GM21737 (cell line): ENCODE measurements around the gene VWC2.

ENCODE experiments used
- ATAC-seq: cut with Tn5 transposase; IDR thresholded peaks from one replicate; pipeline ENCODE4 v1.9.1; 2021; ENCODE audit warnings: mild to moderate bottlenecking, moderate library complexity; ENCODE audit not compliant: unreplicated experiment

VWC2 gene

DNA sequence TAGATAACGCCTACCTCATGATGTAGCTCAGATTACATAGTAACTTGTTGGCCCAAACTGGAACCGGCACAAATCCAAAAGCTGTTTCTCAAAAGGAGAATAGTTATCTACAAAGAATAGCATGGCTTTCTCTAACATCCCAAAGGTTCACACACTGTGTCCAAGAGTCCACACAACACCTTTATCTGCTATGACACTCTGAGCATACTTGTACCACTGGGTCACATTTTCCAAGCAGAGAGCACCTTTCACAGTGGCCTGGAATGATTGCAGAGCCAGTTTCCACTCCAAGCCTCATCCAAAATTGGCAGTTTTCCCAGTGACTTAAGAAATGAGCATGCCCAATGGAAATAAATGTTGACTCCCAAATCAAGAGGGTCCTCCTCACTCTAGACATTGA, 155.3 kb downstream of the VWC2 start:
- ATAC-seq, result no peak

DNA sequence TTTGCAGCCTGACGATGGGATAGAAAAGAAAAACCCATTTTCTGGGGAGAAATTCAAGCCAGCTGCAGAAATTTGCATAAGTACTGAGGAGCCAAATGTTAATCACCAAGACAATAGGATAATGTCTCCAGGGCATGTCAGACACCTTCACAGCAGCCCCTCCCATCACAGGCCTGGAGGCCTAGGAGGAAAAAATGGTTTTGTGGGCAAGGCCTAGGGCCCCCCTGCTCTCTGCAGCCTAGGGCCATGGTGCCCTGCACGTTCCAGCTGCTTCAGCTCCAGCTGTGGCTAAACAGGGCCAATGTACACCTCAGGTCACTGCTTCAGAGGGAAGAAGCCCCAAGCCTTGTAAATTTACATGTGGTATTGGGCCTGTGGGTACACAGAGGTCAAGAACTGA, 158.2 kb downstream of the VWC2 start:
- ATAC-seq, result no peak

DNA sequence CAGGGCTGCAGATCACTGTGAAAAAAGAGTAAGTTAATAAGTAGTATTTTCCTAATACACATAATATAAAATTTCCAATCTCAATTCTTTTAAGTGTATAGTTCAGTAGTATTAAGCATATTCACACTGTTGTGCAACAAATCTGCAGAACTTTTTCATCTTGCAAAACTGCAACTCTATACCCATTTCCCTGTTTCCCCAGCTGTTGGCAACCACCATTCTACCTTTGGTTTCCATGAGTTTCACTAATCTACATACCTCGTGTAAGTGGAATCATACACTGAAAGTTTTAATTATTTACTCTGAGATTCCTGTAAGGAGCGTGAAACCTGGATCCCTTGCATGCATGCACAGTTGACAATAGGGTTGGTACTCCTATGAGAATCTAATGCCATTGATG, 164.2 kb downstream of the VWC2 start:
- ATAC-seq, result no peak
